GM12878 (cell line): ENCODE measurements around the gene DCC. TPM values are rescaled to one million over a fixed set of nuclear protein-coding genes. Genes with fewer than 3 reads are reported as not detected.

ENCODE experiments used
- ATAC-seq: fragments of 200-7000 bp; cut with Tn5 transposase; 3 replicates; pipeline ENCODE4 v1.9.1; 2020; ENCODE audit warnings: mild to moderate bottlenecking, moderate library complexity
- BruUV-seq: library from RNA; stranded (reverse); fragments of 400-500 nt; replicated peaks from 2 replicates; lab custom pipeline; 2021; lab: Mats Ljungman, UMichigan
- CTCF ChIA-PET: fragments of 300-600 bp; sonication (Branson Sonifier 250); formaldehyde crosslinking; extraction: SDS; loops from one replicate; lab custom pipeline; 2021; ENCODE audit warnings: inconsistent platforms; lab: Yijun Ruan, JAX
- POLR2A ChIA-PET: fragments of 350-600 bp; formaldehyde crosslinking; extraction: SDS; loops from one replicate; lab custom pipeline; 2021; ENCODE audit warnings: inconsistent platforms; lab: Charles Lee
- RAD21 ChIA-PET: fragments of 300-600 bp; sonication (Branson Sonifier 250); formaldehyde crosslinking; loops from one replicate; lab custom pipeline; 2023; ENCODE audit warnings: antibody characterized with exemption; ENCODE audit not compliant: unreplicated experiment; lab: Charles Lee
- SMC1A ChIA-PET: fragments of 300-600 bp; sonication (Branson Sonifier 250); formaldehyde crosslinking; loops from one replicate; lab custom pipeline; 2023; ENCODE audit not compliant: unreplicated experiment, uncharacterized antibody; lab: Charles Lee
- DNase-seq: peaks from one replicate; pipeline ENCODE4 v3.0.0-alpha.2; 2011; ENCODE audit warnings: low read depth, low spot score
- FAIRE-seq: peaks from 3 replicates; lab custom pipeline; 2011; peaks lifted over from hg19 to GRCh38; lab: Jason Lieb, UNC
- H2AFZ ChIP-seq: 2 replicates; pipeline ENCODE4 v1.6.0; 2011; ENCODE audit warnings: low read depth, low read length, control low read depth; ENCODE audit not compliant: control insufficient read depth
- H3K27ac ChIP-seq: 2 replicates; pipeline ENCODE4 v1.5.1; 2011; ENCODE audit warnings: control low read depth; ENCODE audit not compliant: control insufficient read depth, insufficient read depth
- H3K27me3 ChIP-seq, 2 experiments: replicated peaks in 1 of 2; 2 replicates each; pipeline versions ENCODE4 v1.6.0 to v1.6.1; 2011; ENCODE audit warnings: low read length in 1 of 2; ENCODE audit not compliant: control insufficient read depth in 2 of 2, insufficient read depth in 2 of 2
- H3K36me3 ChIP-seq, 2 experiments: 2 replicates each; pipeline ENCODE4 v1.5.1; 2011; ENCODE audit warnings: low read length in 1 of 2; ENCODE audit not compliant: control insufficient read depth in 2 of 2, insufficient read depth in 2 of 2
- H3K4me1 ChIP-seq: 2 replicates; pipeline ENCODE4 v1.6.1; 2011; ENCODE audit warnings: mild to moderate bottlenecking, low read length, moderate library complexity, mixed read lengths; ENCODE audit not compliant: control insufficient read depth, insufficient read depth
- H3K4me2 ChIP-seq: 2 replicates; pipeline ENCODE4 v1.6.0; 2011; ENCODE audit warnings: control low read depth; ENCODE audit not compliant: control insufficient read depth, insufficient read depth
- H3K4me3 ChIP-seq: fragments of 200-600 bp; sonication (generic); 2 replicates; pipeline ENCODE4 v1.5.1; 2016
- H3K79me2 ChIP-seq: 2 replicates; pipeline ENCODE4 v1.6.0; 2011; ENCODE audit warnings: low read length; ENCODE audit not compliant: control insufficient read depth, insufficient read depth
- H3K9ac ChIP-seq: 2 replicates; pipeline ENCODE4 v1.8.0; 2011; ENCODE audit warnings: low read length, control low read depth, mixed read lengths; ENCODE audit not compliant: control insufficient read depth, insufficient read depth
- H3K9me3 ChIP-seq: replicated peaks from 3 replicates; pipeline ENCODE4 v1.5.1; 2011; ENCODE audit warnings: mild to moderate bottlenecking, low read length; ENCODE audit not compliant: control insufficient read depth, insufficient read depth
- H4K20me1 ChIP-seq: 2 replicates; pipeline ENCODE4 v1.6.0; 2011; ENCODE audit not compliant: control insufficient read depth, insufficient read depth
- ATF2 ChIP-seq: IDR thresholded peaks from 2 replicates; pipeline ENCODE4 v1.6.1; 2012; ENCODE audit warnings: low read length, inconsistent platforms
- BHLHE40 ChIP-seq, 2 experiments: fragments of 450-650 bp in 1 of 2; IDR thresholded peaks; 2 replicates each; pipeline ENCODE4 v1.6.1; 2011 to 2017; ENCODE audit warnings: low read depth in 2 of 2, borderline replicate concordance in 1 of 2, improper control_type of control experiment in 1 of 2, low read length in 1 of 2, mild to moderate bottlenecking in 1 of 2
- IRF4 ChIP-seq: IDR thresholded peaks from 2 replicates; pipeline ENCODE4 v1.6.1; 2011; ENCODE audit warnings: low read depth, low read length
- MTA2 ChIP-seq: fragments of 450-650 bp; IDR thresholded peaks from 2 replicates; pipeline ENCODE4 v1.6.1; 2016; ENCODE audit warnings: low read depth, mild to moderate bottlenecking, moderate library complexity
- RAD21 ChIP-seq: IDR thresholded peaks from 2 replicates; pipeline ENCODE4 v1.6.1; 2011; ENCODE audit warnings: mild to moderate bottlenecking, low read depth, low read length, moderate library complexity; ENCODE audit not compliant: insufficient read depth
- TCF7 ChIP-seq: IDR thresholded peaks from 2 replicates; pipeline ENCODE4 v1.6.1; 2014; ENCODE audit warnings: antibody characterized with exemption, borderline replicate concordance
- WRNIP1 ChIP-seq: IDR thresholded peaks from 2 replicates; pipeline ENCODE4 v1.6.1; 2011; ENCODE audit warnings: low read depth, low read length, improper control_type of control experiment, borderline replicate concordance
- ZNF24 ChIP-seq: fragments of 450-650 bp; IDR thresholded peaks from 2 replicates; pipeline ENCODE4 v1.6.1; 2017; ENCODE audit warnings: antibody characterized with exemption, mild to moderate bottlenecking
- ZNF384 ChIP-seq: IDR thresholded peaks from 2 replicates; pipeline ENCODE4 v1.6.1; 2012; ENCODE audit warnings: low read depth, mild to moderate bottlenecking, low read length, improper control_type of control experiment, borderline replicate concordance
- in situ Hi-C: fragments of 300-500 bp; cut with MboI; formaldehyde crosslinking; loops from 9 replicates; pipeline ENCODE4 v1.14.3; 2018; ENCODE audit warnings: mixed read lengths
- intact Hi-C: fragments of 100-400 bp; cut with micrococcal nuclease; formaldehyde crosslinking; loops from one replicate; pipeline ENCODE4 v1.14.2; 2022; ENCODE audit not compliant: unreplicated experiment
- polyA plus RNA-seq, 11 experiments: library from polyadenylated mRNA; depleted of rRNA in 4 of 11; unstranded in 6 of 11; stranded (reverse) in 5 of 11; fragments of >200 nt; fragmentation: Nextera tagmentation in 4 of 11; fragmentation: Illumina TruSeq in 1 of 11; extraction: Ambion mirVana in 4 of 11; extraction: Trizol in 1 of 11; gene quantifications; 1 replicate in 1 of 11; 2 replicates in 10 of 11; pipeline versions ENCODE4 v1.2.1 to v1.2.3, GENCODE V29; 2011 to 2016; ENCODE audit warnings: inconsistent platforms in 2 of 11, missing spikeins in 2 of 11, low read depth in 1 of 11
- total RNA-seq, 4 experiments: library from RNA; depleted of rRNA in 3 of 4; stranded (reverse); fragments of >200 nt in 3 of 4; fragmentation: Illumina TruSeq in 1 of 4; extraction: Trizol in 1 of 4; gene quantifications; 2 replicates each; pipeline versions ENCODE4 v1.2.1 to v1.2.3, GENCODE V29; 2013 to 2021
- TF ChIP-seq, protein P1 (sequence below): fragments of 450-650 bp; IDR thresholded peaks from 2 replicates; pipeline ENCODE4 v1.6.1; 2016; ENCODE audit warnings: mild to moderate bottlenecking
- TF ChIP-seq, protein P2 (sequence below): fragments of 150-350 bp; IDR thresholded peaks from 2 replicates; pipeline ENCODE4 v1.6.1; 2014; ENCODE audit warnings: mild to moderate bottlenecking, low read depth, low read length

DCC gene
- total and polyA plus RNA-seq, 10 of the 15 experiments (the other 5 are each of a cell fraction or from before 2014, with no cell fraction given), result 0.01 TPM; not detected in 9

- no peak for DNase-seq
- CTCF ChIA-PET, result interaction anchor here (0.7 kb wide), 1 partner anchor 653 kb away, joined by 4 read pairs; no protein-coding TSS in a partner anchor
- RAD21 ChIA-PET, result no interaction called here
- BruUV-seq, result no TSS peak
- Histone ChIP-seq H4K20me1 (no peaks in the 10 kb centered on the region), H3K27me3 (no peaks in the 10 kb centered on the region), H3K9me3 (no peaks in the 10 kb centered on the region), H3K79me2 (no peaks in the 10 kb centered on the region), H3K4me1 (no peaks in the 10 kb centered on the region), H3K4me3 (no peak overlapping the region), H3K27ac (no peak overlapping the region), H3K4me2 (no peak overlapping the region), H2AFZ (no peak overlapping the region), H3K36me3 (no peaks in the 10 kb centered on the region), H3K9ac (no peak overlapping the region)
- POLR2A ChIA-PET, result no interaction called here
- in situ Hi-C loops, result no loop called here
- SMC1A ChIA-PET, result interaction anchor here (1.4 to 1.6 kb wide), 2 partner anchors 9 to 198 kb away, joined by 3 read pairs; no protein-coding TSS in a partner anchor
- FAIRE-seq, result no peak
- no peak for ATAC-seq
- intact Hi-C loops, result no loop called here
- TF ChIP-seq, protein P1, sequence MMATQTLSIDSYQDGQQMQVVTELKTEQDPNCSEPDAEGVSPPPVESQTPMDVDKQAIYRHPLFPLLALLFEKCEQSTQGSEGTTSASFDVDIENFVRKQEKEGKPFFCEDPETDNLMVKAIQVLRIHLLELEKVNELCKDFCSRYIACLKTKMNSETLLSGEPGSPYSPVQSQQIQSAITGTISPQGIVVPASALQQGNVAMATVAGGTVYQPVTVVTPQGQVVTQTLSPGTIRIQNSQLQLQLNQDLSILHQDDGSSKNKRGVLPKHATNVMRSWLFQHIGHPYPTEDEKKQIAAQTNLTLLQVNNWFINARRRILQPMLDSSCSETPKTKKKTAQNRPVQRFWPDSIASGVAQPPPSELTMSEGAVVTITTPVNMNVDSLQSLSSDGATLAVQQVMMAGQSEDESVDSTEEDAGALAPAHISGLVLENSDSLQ, result no peak
- TF ChIP-seq, protein P2, sequence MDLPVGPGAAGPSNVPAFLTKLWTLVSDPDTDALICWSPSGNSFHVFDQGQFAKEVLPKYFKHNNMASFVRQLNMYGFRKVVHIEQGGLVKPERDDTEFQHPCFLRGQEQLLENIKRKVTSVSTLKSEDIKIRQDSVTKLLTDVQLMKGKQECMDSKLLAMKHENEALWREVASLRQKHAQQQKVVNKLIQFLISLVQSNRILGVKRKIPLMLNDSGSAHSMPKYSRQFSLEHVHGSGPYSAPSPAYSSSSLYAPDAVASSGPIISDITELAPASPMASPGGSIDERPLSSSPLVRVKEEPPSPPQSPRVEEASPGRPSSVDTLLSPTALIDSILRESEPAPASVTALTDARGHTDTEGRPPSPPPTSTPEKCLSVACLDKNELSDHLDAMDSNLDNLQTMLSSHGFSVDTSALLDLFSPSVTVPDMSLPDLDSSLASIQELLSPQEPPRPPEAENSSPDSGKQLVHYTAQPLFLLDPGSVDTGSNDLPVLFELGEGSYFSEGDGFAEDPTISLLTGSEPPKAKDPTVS, result no peak
- TF ChIP-seq ZNF24 (no peak), WRNIP1 (no peak), BHLHE40 (IDR thresholded peaks at IDR 0.05; ENCODE audit: borderline replicate concordance in 1 of 2, low read depth in 2 of 2, low read length in 1 of 2) (no peak), ZNF384 (no peak), MTA2 (no peak), RAD21 (no peak), IRF4 (no peak), ATF2 (no peak), TCF7 (no peak)
Measured at GRCh38 chr18:52322307-52322706, 17.7 kb upstream of the DCC start.
